ENCODE measurements around the gene AP2B1.
"Not testable (repeated sequence)": the region's sequence is repeated elsewhere in the genome, so short reads cannot be mapped to it uniquely, and the experiment has no call there.

AP2B1 gene

GRCh38 chr17:35587074-35587961 lies at the start of gene AP2B1:
TSS of gene AP2B1 (plus strand) at chr17:35587322. CDS start at chr17:35594031, 6,709 bp downstream.
- DNase-seq (ENCODE audit: extremely low spot score, insufficient read length, low read depth) (peak; percentile 87), FAIRE-seq (peak; percentile 97)

GRCh38 chr17:35537601-35538141 lies 49.5 kb upstream of the AP2B1 start, which contains the start of gene SLFN12L:
TSS of gene SLFN12L (minus strand) at chr17:35537678. CDS start at chr17:35522364, 15,314 bp downstream.
- FAIRE-seq, result peak; percentile 88
- peak; percentile 30 for DNase-seq (ENCODE audit: extremely low spot score, insufficient read length, low read depth)

- FAIRE-seq (no peak), DNase-seq (ENCODE audit: extremely low spot score, insufficient read length, low read depth) (no peak)
These were observed 47.5 kb upstream of the AP2B1 start for GRCh38 chr17:35539659-35540026.

GRCh38 chr17:35540589-35541404 lies 46.3 kb upstream of the AP2B1 start:
- FAIRE-seq, result peak; percentile 86
- no peak for DNase-seq (ENCODE audit: extremely low spot score, insufficient read length, low read depth)

- no peak for DNase-seq (ENCODE audit: extremely low spot score, insufficient read length, low read depth)
- FAIRE-seq, result peak; percentile 35
These were observed 45.7 kb upstream of the AP2B1 start for GRCh38 chr17:35541434-35541833.

GRCh38 chr17:35542990-35543389 lies 44.1 kb upstream of the AP2B1 start:
- DNase-seq (ENCODE audit: extremely low spot score, insufficient read length, low read depth) (no peak), FAIRE-seq (no peak)

- DNase-seq (ENCODE audit: extremely low spot score, insufficient read length, low read depth) (no peak), FAIRE-seq (no peak)
These were observed 43.3 kb upstream of the AP2B1 start for GRCh38 chr17:35543856-35544255.

GRCh38 chr17:35545150-35545549 lies 42.0 kb upstream of the AP2B1 start:
- DNase-seq (ENCODE audit: extremely low spot score, insufficient read length, low read depth), result no peak
- FAIRE-seq, result no peak

- FAIRE-seq (no peak), DNase-seq (ENCODE audit: extremely low spot score, insufficient read length, low read depth) (no peak)
These were observed 40.6 kb upstream of the AP2B1 start for GRCh38 chr17:35546487-35546886.

- DNase-seq (ENCODE audit: extremely low spot score, insufficient read length, low read depth), result no peak
These were observed 38.8 kb upstream of the AP2B1 start for GRCh38 chr17:35548208-35548810.

GRCh38 chr17:35548978-35549377 lies 38.1 kb upstream of the AP2B1 start:
- DNase-seq (ENCODE audit: extremely low spot score, insufficient read length, low read depth) (no peak), FAIRE-seq (no peak)

More at GRCh38 chr17:35548208-35548810, 38.8 kb upstream of the AP2B1 start:
- no peak for FAIRE-seq

- DNase-seq (ENCODE audit: extremely low spot score, insufficient read length, low read depth) (no peak), FAIRE-seq (no peak)
These were observed 33.8 kb upstream of the AP2B1 start for GRCh38 chr17:35553310-35553709.

GRCh38 chr17:35554668-35555067 lies 32.5 kb upstream of the AP2B1 start:
- no peak for FAIRE-seq
- DNase-seq (ENCODE audit: extremely low spot score, insufficient read length, low read depth), result no peak

- no peak for DNase-seq (ENCODE audit: extremely low spot score, insufficient read length, low read depth)
- FAIRE-seq, result no peak
These were observed 31.4 kb upstream of the AP2B1 start for GRCh38 chr17:35555691-35556090.

- DNase-seq (ENCODE audit: extremely low spot score, insufficient read length, low read depth) (no peak), FAIRE-seq (no peak)
These were observed 29.8 kb upstream of the AP2B1 start for GRCh38 chr17:35557353-35557752.

GRCh38 chr17:35559495-35560210 lies 27.5 kb upstream of the AP2B1 start:
- no peak for DNase-seq (ENCODE audit: extremely low spot score, insufficient read length, low read depth)
- no peak for FAIRE-seq

- no peak for FAIRE-seq
- no peak for DNase-seq (ENCODE audit: extremely low spot score, insufficient read length, low read depth)
These were observed 26.4 kb upstream of the AP2B1 start, which contains the start of gene SLFN14 for GRCh38 chr17:35560703-35561102. TSS of gene SLFN14 (minus strand) at chr17:35560819. CDS start at chr17:35558062, 2,757 bp downstream.

GRCh38 chr17:35563181-35563580 lies 23.9 kb upstream of the AP2B1 start:
- FAIRE-seq, result not testable (repeated sequence)

GRCh38 chr17:35566968-35567367 lies 20.2 kb upstream of the AP2B1 start:
- FAIRE-seq (no peak), DNase-seq (ENCODE audit: extremely low spot score, insufficient read length, low read depth) (no peak)

More at GRCh38 chr17:35563181-35563580, 23.9 kb upstream of the AP2B1 start:
- DNase-seq (ENCODE audit: extremely low spot score, insufficient read length, low read depth), result not testable (repeated sequence)
